ENCODE results near the gene FGR.

Gene FGR

GRCh38 chr1:27598295-27598687 is 36.7 kb downstream of the FGR start:
- DNase-seq (ENCODE audit: low spot score): no peak
- peak overlapping the region in 1 of 2 donors; percentile 13 for H3K4me3 ChIP-seq (ENCODE audit: low read length in 2 of 2)
- no peaks in the 10 kb centered on the region for H3K27me3 ChIP-seq (ENCODE audit: control insufficient read depth in 3 of 3, insufficient read depth in 3 of 3, low read depth in 1 of 3, low read length in 3 of 3)
- H3K27ac ChIP-seq (replicated peaks; ENCODE audit: low read length): peak overlapping the region; percentile 60
- peak overlapping the region; percentile 34 for H2BK120ac ChIP-seq (ENCODE audit: low read depth, low read length)
- no CpG with 5 or more reads among the region's 3 CpGs for WGBS, 2 donors (ENCODE audit: extremely low coverage in 2 of 2, insufficient read length in 2 of 2, insufficient replicate concordance in 1 of 2)
- peak overlapping the region; percentile 95 for H3K18ac ChIP-seq (ENCODE audit: low read length)
- H2AK5ac ChIP-seq (ENCODE audit: low read depth, low read length): peak overlapping the region; percentile 54
- H3K14ac ChIP-seq (ENCODE audit: low read length): no peak overlapping the region
- peak overlapping the region; percentile 63 for H2BK12ac ChIP-seq (ENCODE audit: low read length)
- peaks cover 44% of the 10 kb centered on the region for H3K79me1 ChIP-seq (ENCODE audit: low read depth, low read length)
- peak overlapping the region; percentile 54 for H2BK5ac ChIP-seq (ENCODE audit: low read length)
- peak overlapping the region; percentile 85 for H3K9ac ChIP-seq (ENCODE audit: low read depth, low read length, poor library complexity)
- peak overlapping the region; percentile 12 for H3K23ac ChIP-seq (ENCODE audit: low read depth, low read length, poor library complexity)
- no peak overlapping the region for H3K4ac ChIP-seq (ENCODE audit: low read length)
- no peak overlapping the region for H3K4me2 ChIP-seq (ENCODE audit: insufficient read depth, low read length, poor library complexity, severe bottlenecking)
- H4K8ac ChIP-seq (ENCODE audit: low read depth, low read length): no peak overlapping the region
- H2AFZ ChIP-seq (ENCODE audit: low read length): no peak overlapping the region
- H3K9me3 ChIP-seq (replicated peaks in 1 of 2; ENCODE audit: control insufficient read depth in 2 of 2, insufficient read depth in 1 of 2, low read depth in 1 of 2, low read length in 2 of 2): no peaks in the 10 kb centered on the region
- peaks cover 2 to 25% of the 10 kb centered on the region in 2 donors for H3K36me3 ChIP-seq (replicated peaks in 1 of 2; ENCODE audit: control insufficient read depth in 2 of 2, insufficient read depth in 2 of 2, low read length in 2 of 2)
- peaks cover 77 to 87% of the 10 kb centered on the region in 2 donors for H3K4me1 ChIP-seq (ENCODE audit: control insufficient read depth in 2 of 2, insufficient read depth in 1 of 2, low read depth in 1 of 2, low read length in 2 of 2)
- H2BK15ac ChIP-seq (ENCODE audit: low read length): peak overlapping the region; percentile 62
- no peak overlapping the region for H4K91ac ChIP-seq (ENCODE audit: low read depth, low read length, poor library complexity)

- peak overlapping the region; percentile 85 for H3K9ac ChIP-seq (ENCODE audit: low read depth, low read length, poor library complexity)
- peak overlapping the region; percentile 54 for H2AK5ac ChIP-seq (ENCODE audit: low read depth, low read length)
- H2BK12ac ChIP-seq (ENCODE audit: low read length): no peak overlapping the region
- no peaks in the 10 kb centered on the region for H3K9me3 ChIP-seq (replicated peaks in 1 of 2; ENCODE audit: control insufficient read depth in 2 of 2, insufficient read depth in 1 of 2, low read depth in 1 of 2, low read length in 2 of 2)
- H2BK15ac ChIP-seq (ENCODE audit: low read length): peak overlapping the region; percentile 32
- H3K23ac ChIP-seq (ENCODE audit: low read depth, low read length, poor library complexity): peak overlapping the region; percentile 45
- no peak overlapping the region for H2AFZ ChIP-seq (ENCODE audit: low read length)
- H3K27ac ChIP-seq (replicated peaks; ENCODE audit: low read length): peak overlapping the region; percentile 40
- H3K36me3 ChIP-seq (replicated peaks in 1 of 2; ENCODE audit: control insufficient read depth in 2 of 2, insufficient read depth in 2 of 2, low read length in 2 of 2): peaks cover 2 to 25% of the 10 kb centered on the region in 2 donors
- peak overlapping the region; percentile 57 for H3K18ac ChIP-seq (ENCODE audit: low read length)
- H3K4ac ChIP-seq (ENCODE audit: low read length): no peak overlapping the region
- WGBS, 2 donors (ENCODE audit: extremely low coverage in 2 of 2, insufficient read length in 2 of 2, insufficient replicate concordance in 1 of 2): no CpG with 5 or more reads among the region's 7 CpGs
- H3K4me3 ChIP-seq (ENCODE audit: low read length in 2 of 2): no peak overlapping the region
- peak overlapping the region; percentile 34 for H2BK120ac ChIP-seq (ENCODE audit: low read depth, low read length)
- H3K4me1 ChIP-seq (ENCODE audit: control insufficient read depth in 2 of 2, insufficient read depth in 1 of 2, low read depth in 1 of 2, low read length in 2 of 2): peaks cover 81 to 93% of the 10 kb centered on the region in 2 donors
- H3K4me2 ChIP-seq (ENCODE audit: insufficient read depth, low read length, poor library complexity, severe bottlenecking): no peak overlapping the region
- peak overlapping the region; percentile 25 for H3K14ac ChIP-seq (ENCODE audit: low read length)
- H4K8ac ChIP-seq (ENCODE audit: low read depth, low read length): no peak overlapping the region
- peaks cover 44% of the 10 kb centered on the region for H3K79me1 ChIP-seq (ENCODE audit: low read depth, low read length)
- DNase-seq (ENCODE audit: low spot score): no peak
- no peak overlapping the region for H4K91ac ChIP-seq (ENCODE audit: low read depth, low read length, poor library complexity)
- H2BK5ac ChIP-seq (ENCODE audit: low read length): no peak overlapping the region
- no peaks in the 10 kb centered on the region for H3K27me3 ChIP-seq (ENCODE audit: control insufficient read depth in 3 of 3, insufficient read depth in 3 of 3, low read depth in 1 of 3, low read length in 3 of 3)
These were observed 37.3 kb downstream of the FGR start for GRCh38 chr1:27597516-27598294.

- no peak overlapping the region for H2BK15ac ChIP-seq (ENCODE audit: low read length)
- peaks cover 47% of the 10 kb centered on the region for H3K79me1 ChIP-seq (ENCODE audit: low read depth, low read length)
- H3K23ac ChIP-seq (ENCODE audit: low read depth, low read length, poor library complexity): no peak overlapping the region
- peak overlapping the region; percentile 67 for H2AK5ac ChIP-seq (ENCODE audit: low read depth, low read length)
- peak overlapping the region; percentile 14 for H3K14ac ChIP-seq (ENCODE audit: low read length)
- no peaks in the 10 kb centered on the region for H3K27me3 ChIP-seq (ENCODE audit: control insufficient read depth in 3 of 3, insufficient read depth in 3 of 3, low read depth in 1 of 3, low read length in 3 of 3)
- WGBS, 2 donors (ENCODE audit: extremely low coverage in 2 of 2, insufficient read length in 2 of 2, insufficient replicate concordance in 1 of 2): no CpG with 5 or more reads among the region's 4 CpGs
- peak overlapping the region; percentile 64 for H2BK12ac ChIP-seq (ENCODE audit: low read length)
- peak overlapping the region; percentile 53 for H3K9ac ChIP-seq (ENCODE audit: low read depth, low read length, poor library complexity)
- no peak overlapping the region for H2BK120ac ChIP-seq (ENCODE audit: low read depth, low read length)
- DNase-seq (ENCODE audit: low spot score): no peak
- H2BK5ac ChIP-seq (ENCODE audit: low read length): no peak overlapping the region
- no peak overlapping the region for H3K18ac ChIP-seq (ENCODE audit: low read length)
- no peak overlapping the region for H4K8ac ChIP-seq (ENCODE audit: low read depth, low read length)
- peaks cover 87 to 98% of the 10 kb centered on the region in 2 donors for H3K4me1 ChIP-seq (ENCODE audit: control insufficient read depth in 2 of 2, insufficient read depth in 1 of 2, low read depth in 1 of 2, low read length in 2 of 2)
- no peak overlapping the region for H3K4me3 ChIP-seq (ENCODE audit: low read length in 2 of 2)
- H3K4ac ChIP-seq (ENCODE audit: low read length): no peak overlapping the region
- no peak overlapping the region for H4K91ac ChIP-seq (ENCODE audit: low read depth, low read length, poor library complexity)
- peak overlapping the region; percentile 5 for H3K27ac ChIP-seq (replicated peaks; ENCODE audit: low read length)
- no peak overlapping the region for H2AFZ ChIP-seq (ENCODE audit: low read length)
- peaks cover 2 to 25% of the 10 kb centered on the region in 2 donors for H3K36me3 ChIP-seq (replicated peaks in 1 of 2; ENCODE audit: control insufficient read depth in 2 of 2, insufficient read depth in 2 of 2, low read length in 2 of 2)
- no peak overlapping the region for H3K4me2 ChIP-seq (ENCODE audit: insufficient read depth, low read length, poor library complexity, severe bottlenecking)
- H3K9me3 ChIP-seq (replicated peaks in 1 of 2; ENCODE audit: control insufficient read depth in 2 of 2, insufficient read depth in 1 of 2, low read depth in 1 of 2, low read length in 2 of 2): no peaks in the 10 kb centered on the region
These were observed 38.0 kb downstream of the FGR start for GRCh38 chr1:27596986-27597385.

- Histone ChIP-seq H3K36me3 (replicated peaks in 1 of 2; ENCODE audit: control insufficient read depth in 2 of 2, insufficient read depth in 2 of 2, low read length in 2 of 2) (peaks cover 2 to 28% of the 10 kb centered on the region in 2 donors), H3K9ac (ENCODE audit: low read depth, low read length, poor library complexity) (peak overlapping the region; percentile 82), H3K9me3 (replicated peaks in 1 of 2; ENCODE audit: control insufficient read depth in 2 of 2, insufficient read depth in 1 of 2, low read depth in 1 of 2, low read length in 2 of 2) (no peaks in the 10 kb centered on the region), H3K4me2 (ENCODE audit: insufficient read depth, low read length, poor library complexity, severe bottlenecking) (no peak overlapping the region), H3K4ac (ENCODE audit: low read length) (no peak overlapping the region), H4K8ac (ENCODE audit: low read depth, low read length) (no peak overlapping the region), H2BK5ac (ENCODE audit: low read length) (peak overlapping the region; percentile 4), H3K4me3 (ENCODE audit: low read length in 2 of 2) (no peak overlapping the region), H2AFZ (ENCODE audit: low read length) (no peak overlapping the region), H3K18ac (ENCODE audit: low read length) (peak overlapping the region; percentile 72), H2AK5ac (ENCODE audit: low read depth, low read length) (peak overlapping the region; percentile 67), H3K14ac (ENCODE audit: low read length) (peak overlapping the region; percentile 66), H3K23ac (ENCODE audit: low read depth, low read length, poor library complexity) (no peak overlapping the region), H2BK12ac (ENCODE audit: low read length) (no peak overlapping the region), H3K27me3 (ENCODE audit: control insufficient read depth in 3 of 3, insufficient read depth in 3 of 3, low read depth in 1 of 3, low read length in 3 of 3) (no peaks in the 10 kb centered on the region), H3K27ac (replicated peaks; ENCODE audit: low read length) (no peak overlapping the region), H2BK15ac (ENCODE audit: low read length) (no peak overlapping the region), H4K91ac (ENCODE audit: low read depth, low read length, poor library complexity) (no peak overlapping the region), H3K79me1 (ENCODE audit: low read depth, low read length) (peaks cover 51% of the 10 kb centered on the region), H2BK120ac (ENCODE audit: low read depth, low read length) (no peak overlapping the region), H3K4me1 (ENCODE audit: control insufficient read depth in 2 of 2, insufficient read depth in 1 of 2, low read depth in 1 of 2, low read length in 2 of 2) (peaks cover 88 to 97% of the 10 kb centered on the region in 2 donors)
- DNase-seq (ENCODE audit: low spot score): no peak
- no CpG with 5 or more reads among the region's 9 CpGs for WGBS, 2 donors (ENCODE audit: extremely low coverage in 2 of 2, insufficient read length in 2 of 2, insufficient replicate concordance in 1 of 2)
These were observed 38.7 kb downstream of the FGR start for GRCh38 chr1:27596261-27596660.

Data from neuronal stem cell (in vitro differentiated cells).